ENCODE data around the gene ST3GAL5. TPM values are rescaled to one million over a fixed set of nuclear protein-coding genes. Genes with fewer than 3 reads are reported as not detected.

ST3GAL5 gene
- total and polyA plus RNA-seq, 2 of the 8 experiments (the other 6 are each of a cell fraction or from before 2014, with no cell fraction given): 1.9 to 4.5 TPM

DNA sequence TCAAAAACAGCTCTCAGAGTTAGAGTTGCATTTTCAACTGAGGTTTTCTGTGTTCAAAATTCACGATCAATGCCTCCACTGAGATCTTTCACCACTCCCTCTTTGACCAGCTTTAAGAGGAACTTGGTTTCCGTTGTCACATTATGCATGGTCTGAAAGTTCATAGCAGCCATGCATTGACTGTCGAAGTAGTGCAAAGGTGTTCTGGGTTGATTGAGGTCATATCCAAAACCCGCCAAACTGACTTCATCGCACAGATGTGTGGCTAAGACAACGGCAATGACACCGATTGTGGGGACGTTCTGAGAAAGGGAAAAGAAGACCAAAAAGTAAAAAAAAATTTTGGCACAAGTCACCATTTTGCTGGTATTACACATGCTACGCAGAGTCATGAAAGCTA, 48.7 kb downstream of the ST3GAL5 start:
- no peaks in the 10 kb centered on the region for H3K27me3 ChIP-seq (replicated peaks in 1 of 4; ENCODE audit: control insufficient read depth in 3 of 4, extremely low read depth in 1 of 4, insufficient read depth in 3 of 4, low read length in 3 of 4)
- H3K4me3 ChIP-seq (ENCODE audit: extremely low read depth in 1 of 4, insufficient read depth in 2 of 4, low read depth in 3 of 4, low read length in 4 of 4): no peak overlapping the region
- no peak overlapping the region for H4K5ac ChIP-seq (ENCODE audit: insufficient read length, low read depth, low read length)
- no peak overlapping the region for H2AK5ac ChIP-seq (ENCODE audit: low read depth, low read length)
- H2BK12ac ChIP-seq (ENCODE audit: low read depth, low read length): no peak overlapping the region
- H3K9me3 ChIP-seq (ENCODE audit: insufficient read depth in 2 of 2, low read depth in 1 of 2, low read length in 1 of 2): no peaks in the 10 kb centered on the region
- no peak overlapping the region for H3K27ac ChIP-seq (ENCODE audit: low read depth, low read length)
- no peak overlapping the region for H3K14ac ChIP-seq (ENCODE audit: insufficient read length)
- no peaks in the 10 kb centered on the region for H3K23me2 ChIP-seq (ENCODE audit: low read depth, low read length)
- H2BK120ac ChIP-seq (replicated peaks; ENCODE audit: low read depth, low read length): no peak overlapping the region
- H3K56ac ChIP-seq (replicated peaks; ENCODE audit: insufficient read length, low read depth, low read length): no peak overlapping the region
- no peak overlapping the region for H3K9ac ChIP-seq (replicated peaks in 1 of 4; ENCODE audit: extremely low read depth in 1 of 4, low read depth in 3 of 4, low read length in 3 of 4)
- no peak overlapping the region for H3K18ac ChIP-seq (ENCODE audit: extremely low read depth, low read length)
- ChIA-PET POLR2A (ENCODE audit: partially characterized antibody) (interaction anchor here (0.8 kb wide), 1 partner anchor 10 kb away, joined by 3 read pairs; no protein-coding TSS in a partner anchor), CTCF (ENCODE audit: partially characterized antibody) (interaction anchor here (0.6 to 3.8 kb wide), 9 partner anchors 12 to 204 kb away, joined by 3 to 35 read pairs (median 3); no protein-coding TSS in a partner anchor)
- H3K4me2 ChIP-seq (ENCODE audit: insufficient read depth in 1 of 2, low read depth in 2 of 2, low read length in 2 of 2): no peak overlapping the region
- H3K79me1 ChIP-seq (ENCODE audit: low read depth, low read length): no peaks in the 10 kb centered on the region
- FAIRE-seq: no peak
- no peaks in the 10 kb centered on the region for H3K4me1 ChIP-seq (replicated peaks in 1 of 4; ENCODE audit: control insufficient read depth in 3 of 4, insufficient read depth in 4 of 4, low read length in 3 of 4)
- H4K8ac ChIP-seq (ENCODE audit: extremely low read depth, insufficient read depth, low read length): no peak overlapping the region
- H4K91ac ChIP-seq (replicated peaks; ENCODE audit: insufficient read length, low read length): no peak overlapping the region
- no peak overlapping the region for H2BK5ac ChIP-seq (ENCODE audit: low read depth, low read length)
- H3K79me2 ChIP-seq (ENCODE audit: control insufficient read depth in 1 of 2, insufficient read depth in 2 of 2, low read length in 2 of 2): no peaks in the 10 kb centered on the region
- no peaks in the 10 kb centered on the region for H3K36me3 ChIP-seq (ENCODE audit: control insufficient read depth in 2 of 4, insufficient read depth in 4 of 4, low read length in 3 of 4)
- TF ChIP-seq BACH1 (IDR thresholded peaks at IDR 0.05; ENCODE audit: low read length): no peak
- TF ChIP-seq, protein P1, sequence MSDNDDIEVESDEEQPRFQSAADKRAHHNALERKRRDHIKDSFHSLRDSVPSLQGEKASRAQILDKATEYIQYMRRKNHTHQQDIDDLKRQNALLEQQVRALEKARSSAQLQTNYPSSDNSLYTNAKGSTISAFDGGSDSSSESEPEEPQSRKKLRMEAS (IDR thresholded peaks at IDR 0.05): no peak
- no peak for TF ChIP-seq HDAC6 (IDR thresholded peaks at IDR 0.05; ENCODE audit: low read depth, low read length)
- TF ChIP-seq RBBP5 (IDR thresholded peaks at IDR 0.05; ENCODE audit: borderline replicate concordance, low read depth, low read length): no peak
- no peak for TF ChIP-seq TEAD4 (IDR thresholded peaks at IDR 0.05; ENCODE audit: low read depth, low read length)
- TF ChIP-seq GABPA (IDR thresholded peaks at IDR 0.05; ENCODE audit: borderline replicate concordance, insufficient read depth, low read length): no peak
- no peak for TF ChIP-seq RFX5 (IDR thresholded peaks at IDR 0.05; ENCODE audit: borderline replicate concordance, low read depth, low read length)
- no peak for TF ChIP-seq POLR2A (IDR thresholded peaks at IDR 0.05; ENCODE audit: control extremely low read depth in 1 of 2, low read depth in 2 of 2, low read length in 2 of 2)
- H3K23ac ChIP-seq (ENCODE audit: insufficient read length): no peak overlapping the region
- no peak overlapping the region for H3K4ac ChIP-seq (replicated peaks; ENCODE audit: insufficient read length, low read depth, low read length)
- 87% methylated on average over 9 of the region's 9 CpGs; no CpG with 5 or more reads in 1 of the 2 experiments for WGBS, 2 experiments (ENCODE audit: extremely low coverage in 1 of 2, insufficient coverage in 1 of 2, insufficient read length in 1 of 2, insufficient replicate concordance in 2 of 2, low coverage in 1 of 2, low lambda C conversion rate in 2 of 2, missing lambda C conversion rate in 1 of 2)
- DNase-seq (ENCODE audit: low read depth in 1 of 2, low spot score in 2 of 2): no peak
- no peak overlapping the region for H2BK20ac ChIP-seq (ENCODE audit: low read length)
- no peak overlapping the region for H2BK15ac ChIP-seq (ENCODE audit: low read length)
- no peak overlapping the region for H2AFZ ChIP-seq (ENCODE audit: low read length)
- no peaks in the 10 kb centered on the region for H4K20me1 ChIP-seq (replicated peaks in 1 of 2; ENCODE audit: control insufficient read depth in 1 of 2, insufficient read depth in 2 of 2, low read length in 2 of 2)

Measured in H1 (cell line).